Effector CD4-positive, alpha-beta T cell (primary cell): Measurements from ENCODE around the gene ANKFN1.
"Not testable (repeated sequence)": the region's sequence is repeated elsewhere in the genome, so short reads cannot be mapped to it uniquely, and the experiment has no call there.

Source experiments
- DNase-seq: peaks from one replicate; pipeline ENCODE4 v3.0.0-alpha.2; 2020

The ANKFN1 gene

DNA sequence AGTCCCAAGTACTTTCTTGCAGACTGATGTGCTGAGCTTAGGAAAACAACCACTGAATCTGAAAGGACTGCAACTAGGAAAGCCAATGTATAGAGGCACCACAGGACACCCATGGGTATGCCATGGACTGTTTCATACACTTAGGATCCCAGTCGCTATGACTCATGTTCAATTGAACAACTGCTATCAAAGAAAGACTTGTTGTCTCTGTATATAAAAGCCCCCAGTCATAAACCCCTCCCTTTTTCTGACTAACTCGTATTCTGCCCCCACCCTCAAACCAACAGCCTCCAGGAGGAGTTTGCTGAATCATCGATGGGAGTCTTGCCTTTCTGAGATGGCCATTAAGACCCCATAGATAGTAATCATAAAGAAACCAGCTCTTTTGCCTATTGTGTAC is 205.4 kb downstream of the ANKFN1 start:
- no peak for DNase-seq

DNA sequence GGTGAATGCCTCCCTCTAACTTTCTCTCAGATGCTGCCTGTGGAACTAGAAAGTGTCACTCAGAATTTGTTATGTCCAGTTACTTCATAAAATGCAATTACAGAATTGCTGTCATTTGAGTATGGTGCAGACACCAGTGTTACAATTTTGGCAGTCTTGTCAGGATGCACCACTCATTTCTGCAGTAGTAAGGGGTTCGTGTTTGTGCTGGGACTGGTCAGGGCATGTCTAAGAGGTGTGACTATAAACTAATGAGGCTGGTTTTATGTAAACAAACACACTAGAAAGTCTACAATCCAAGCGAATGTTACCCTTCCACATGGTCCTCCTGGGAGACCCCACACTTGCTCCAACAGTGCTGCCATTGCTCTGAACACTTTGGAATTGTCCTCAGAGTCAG is 206.2 kb downstream of the ANKFN1 start:
- no peak for DNase-seq

DNA sequence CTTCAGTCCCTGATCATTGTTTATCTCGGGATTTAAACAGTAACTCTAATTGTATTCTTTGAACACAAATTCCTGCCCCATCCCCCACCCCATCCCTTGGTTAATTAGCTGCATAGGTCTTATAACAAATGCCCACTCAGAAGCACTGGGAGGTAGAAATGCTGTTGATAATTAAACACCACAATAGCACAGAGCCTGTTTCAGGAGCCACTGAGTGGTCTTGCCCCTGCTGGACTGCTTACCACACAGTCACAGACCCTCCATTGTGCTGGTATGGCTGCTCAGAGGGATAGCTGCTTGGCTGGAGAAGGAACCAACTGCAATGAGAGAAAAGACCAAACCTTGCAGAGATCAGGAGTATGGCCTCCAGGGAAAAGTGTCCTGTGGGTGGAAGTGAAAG is 214.1 kb downstream of the ANKFN1 start:
- no peak for DNase-seq

DNA sequence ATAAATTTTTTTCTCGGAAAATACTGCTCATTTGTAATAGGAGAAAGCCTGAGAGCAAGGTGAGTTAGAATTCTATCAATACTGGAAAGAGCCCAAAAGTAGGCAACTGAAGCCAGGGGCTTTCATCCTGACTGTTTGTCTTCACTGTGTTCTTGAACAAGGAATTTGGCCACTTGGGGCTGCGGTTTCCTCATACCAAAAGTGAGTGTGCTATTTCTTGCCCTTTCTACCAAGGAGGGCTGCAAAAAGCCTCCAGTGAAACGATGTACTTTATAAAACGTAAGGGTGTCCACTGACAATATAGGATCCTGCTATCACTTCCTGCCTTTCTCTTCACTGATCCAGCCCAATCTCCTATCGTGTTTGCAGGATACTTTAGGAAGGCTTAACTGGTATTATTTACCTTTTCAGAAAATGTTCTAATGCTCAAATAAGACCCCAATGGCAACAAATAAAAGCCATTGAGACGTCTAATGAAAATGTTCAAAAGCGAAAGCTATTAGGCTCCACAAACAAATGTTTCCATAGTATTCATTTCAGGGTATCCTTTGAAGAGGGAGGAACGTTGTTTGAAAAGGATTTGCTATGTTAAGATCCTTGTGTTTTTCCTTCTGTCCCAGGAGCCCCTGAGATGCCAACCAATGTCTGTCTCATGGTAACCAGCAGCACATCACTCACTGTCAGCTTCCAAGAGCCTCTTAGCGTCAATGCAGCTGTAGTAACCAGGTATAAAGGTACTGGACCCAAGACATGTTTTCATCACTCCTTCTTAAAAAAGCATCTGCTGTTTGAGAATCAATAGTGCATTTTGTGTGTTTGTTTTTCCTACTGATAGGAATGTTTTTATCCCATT is 220.9 kb downstream of the ANKFN1 start:
- DNase-seq = no peak

DNA sequence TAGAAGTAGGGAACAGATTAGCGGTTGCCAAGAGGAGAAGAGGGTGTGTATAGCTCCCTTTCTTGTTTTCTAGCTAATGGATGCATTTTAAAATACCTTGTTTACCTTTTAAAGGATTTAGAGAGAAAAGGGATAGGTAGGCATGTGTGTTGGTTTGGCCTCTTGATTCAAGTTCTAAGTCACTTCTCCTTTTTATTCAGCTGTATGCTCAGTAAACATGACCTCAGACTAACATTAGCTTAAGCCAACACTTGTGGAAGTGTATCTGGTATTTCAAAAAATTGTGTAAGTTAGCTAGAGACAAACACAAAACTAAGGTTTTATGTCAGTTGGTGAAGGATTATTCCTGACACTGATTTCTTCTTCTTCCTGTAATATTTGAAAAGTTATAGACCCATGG is 236.1 kb downstream of the ANKFN1 start:
- DNase-seq = no peak

DNA sequence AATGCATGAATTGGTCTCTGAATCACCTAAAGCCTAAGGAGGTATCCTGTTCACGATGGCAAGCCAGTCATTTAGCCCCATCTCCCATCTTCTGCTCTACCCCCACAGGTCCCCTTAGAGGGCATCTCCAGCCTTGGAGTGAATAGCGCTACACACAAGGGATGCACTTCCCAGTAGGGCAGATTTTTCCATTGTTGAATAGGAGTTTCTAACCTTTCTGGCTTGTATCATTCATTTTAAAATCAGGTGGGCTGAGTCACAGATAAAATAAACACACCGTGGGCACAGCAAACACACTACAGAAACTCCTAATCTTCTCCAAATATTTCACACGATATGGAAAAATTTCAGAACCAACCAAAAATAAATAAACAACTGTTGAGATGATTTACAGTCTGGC is 239.0 kb downstream of the ANKFN1 start:
- no peak for DNase-seq

DNA sequence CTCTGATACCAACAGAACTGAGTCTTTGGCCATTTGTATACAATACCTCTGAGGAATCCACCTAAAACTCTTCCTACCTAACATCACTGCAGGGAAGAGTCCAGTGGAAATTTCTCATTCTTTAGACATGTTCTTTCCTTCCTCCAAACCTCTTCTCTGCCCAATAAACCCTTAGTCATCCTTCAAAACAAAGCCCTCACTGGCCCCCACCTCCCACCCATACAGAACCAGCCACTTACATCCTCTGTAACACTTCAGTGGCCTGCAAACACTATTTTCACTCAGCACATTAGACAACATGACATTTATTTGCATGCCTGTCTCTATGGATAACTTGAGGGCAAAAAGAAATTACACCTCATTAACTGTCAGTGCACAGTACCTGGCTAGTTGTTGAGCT is 239.9 kb downstream of the ANKFN1 start:
- no peak for DNase-seq

DNA sequence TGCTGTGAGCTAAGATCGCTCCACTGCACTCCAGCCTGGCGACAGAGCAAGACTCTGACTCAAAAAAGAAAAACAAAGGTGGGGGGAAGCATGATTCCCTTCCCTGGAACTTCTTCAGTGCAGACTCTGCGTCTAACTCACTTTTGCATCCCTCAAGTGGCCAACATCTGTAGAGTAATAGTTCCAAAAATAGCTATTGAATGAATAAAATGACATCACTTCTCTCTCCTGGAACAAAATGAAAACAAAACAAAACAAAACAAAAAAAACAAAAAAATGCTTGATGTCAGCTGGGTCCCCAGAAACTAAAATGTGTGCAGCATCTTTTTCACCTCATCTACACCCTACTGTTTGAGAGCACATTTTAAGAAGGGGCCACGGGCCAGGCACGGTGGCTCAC is 242.5 kb downstream of the ANKFN1 start:
- DNase-seq = no peak

DNA sequence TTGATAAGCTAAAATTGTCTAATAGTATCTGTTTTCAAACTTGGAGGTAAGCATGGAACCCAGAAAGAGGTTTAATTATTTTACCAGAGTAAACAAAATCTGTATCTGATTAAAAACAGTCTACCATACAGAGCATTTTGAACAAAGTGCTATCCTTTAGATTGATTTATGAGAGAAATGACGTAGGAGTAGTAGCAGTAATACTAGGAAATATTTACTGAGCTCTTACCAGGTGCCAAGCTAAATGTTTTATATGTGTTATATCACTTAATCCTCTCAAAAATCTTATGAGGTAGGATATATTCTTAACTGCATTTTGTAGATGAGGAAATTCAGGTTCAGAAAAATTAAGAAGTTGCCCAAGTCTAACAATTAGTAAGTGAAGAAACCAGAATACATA is 253.8 kb downstream of the ANKFN1 start:
- DNase-seq = no peak

DNA sequence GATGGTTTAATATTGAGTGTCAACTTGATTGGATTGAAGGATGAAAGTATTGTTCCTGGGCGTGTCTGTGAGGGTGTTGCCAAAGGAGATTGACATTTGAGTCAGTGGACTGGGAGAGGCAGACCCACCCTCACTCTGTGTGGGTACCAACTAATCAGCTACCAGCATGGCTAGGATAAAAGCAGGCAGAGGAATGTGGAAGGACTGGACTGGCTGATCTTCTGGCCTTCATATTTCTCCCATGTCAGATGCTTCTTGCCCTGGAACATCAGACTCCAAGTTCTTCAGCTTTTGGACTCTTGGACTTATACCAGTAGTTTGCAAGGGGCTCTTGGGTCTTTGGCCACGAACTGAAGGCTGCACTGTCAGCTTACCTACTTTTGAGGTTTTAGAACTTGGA is 259.1 kb downstream of the ANKFN1 start:
- DNase-seq = not testable (repeated sequence)

DNA sequence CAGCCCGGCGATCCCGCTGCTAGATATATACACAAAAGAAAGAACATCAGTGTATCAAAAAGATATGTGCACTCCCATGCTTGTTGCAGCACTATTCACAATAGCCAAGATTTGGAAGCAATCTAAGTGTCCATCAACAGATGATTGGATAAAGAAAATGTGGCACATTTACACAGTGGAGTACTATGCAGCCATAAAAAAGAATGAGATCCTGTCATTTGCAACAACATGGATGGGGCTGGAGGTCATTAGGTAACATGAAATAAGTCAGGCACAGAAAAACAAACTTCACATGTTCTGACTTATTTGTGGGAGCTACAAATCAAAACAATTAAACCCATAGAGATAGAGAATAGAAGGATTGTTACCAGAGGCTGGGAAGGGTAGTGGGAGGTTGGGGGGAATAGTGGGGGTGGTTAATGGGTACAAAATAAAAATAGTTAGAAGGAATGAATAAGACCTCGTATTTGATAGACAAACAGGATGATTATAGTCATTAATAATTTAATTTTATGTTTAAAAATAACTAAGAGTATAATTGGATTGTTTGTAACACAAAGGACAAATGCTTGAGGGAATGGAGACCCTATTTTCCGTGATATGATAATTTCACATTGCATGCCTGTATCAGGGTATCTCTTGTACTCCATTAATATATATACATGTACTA is 263.5 kb downstream of the ANKFN1 start:
- no peak for DNase-seq

DNA sequence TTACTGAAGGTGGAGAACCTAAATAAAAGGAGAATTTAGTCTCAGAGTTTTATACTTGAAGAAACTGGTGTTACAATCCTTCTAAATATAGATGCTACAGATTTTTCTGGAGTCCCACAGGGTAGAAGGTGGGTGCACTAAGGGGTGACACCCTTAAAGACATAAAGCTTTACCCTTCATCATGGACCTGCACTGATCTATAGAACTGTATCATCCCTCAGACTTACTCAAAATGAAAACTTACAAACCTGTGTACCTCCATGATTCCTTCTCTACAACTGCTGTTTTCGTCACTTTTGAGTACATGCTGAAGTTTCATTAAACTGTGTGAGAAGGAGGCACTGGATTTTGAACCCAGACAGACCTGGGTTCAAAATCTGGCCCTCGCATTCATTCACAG is 270.7 kb downstream of the ANKFN1 start:
- DNase-seq = no peak

DNA sequence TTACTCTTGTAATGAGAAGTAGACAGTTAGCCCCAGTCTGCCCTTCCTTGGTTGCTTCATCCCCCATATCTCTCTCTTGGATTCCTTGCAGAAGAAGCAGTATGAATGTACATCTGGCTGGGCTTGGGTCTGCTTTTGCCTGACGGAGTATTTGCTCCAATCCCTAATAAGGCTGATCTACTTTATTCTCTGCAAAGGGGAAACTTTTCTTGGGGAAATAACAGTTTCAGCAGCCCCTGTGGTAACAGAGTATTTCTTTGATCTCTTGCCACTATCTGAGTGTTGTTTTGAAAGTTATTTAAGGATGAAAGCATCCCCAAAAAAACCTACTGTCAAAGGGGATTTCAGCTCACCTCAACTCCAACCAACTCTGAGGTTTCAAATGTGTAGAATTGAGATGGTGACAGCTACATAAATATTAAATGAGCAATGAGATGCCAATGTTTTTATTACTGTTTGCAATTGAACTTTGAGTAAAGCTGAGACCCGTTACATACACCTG is 271.3 kb downstream of the ANKFN1 start:
- no peak for DNase-seq

DNA sequence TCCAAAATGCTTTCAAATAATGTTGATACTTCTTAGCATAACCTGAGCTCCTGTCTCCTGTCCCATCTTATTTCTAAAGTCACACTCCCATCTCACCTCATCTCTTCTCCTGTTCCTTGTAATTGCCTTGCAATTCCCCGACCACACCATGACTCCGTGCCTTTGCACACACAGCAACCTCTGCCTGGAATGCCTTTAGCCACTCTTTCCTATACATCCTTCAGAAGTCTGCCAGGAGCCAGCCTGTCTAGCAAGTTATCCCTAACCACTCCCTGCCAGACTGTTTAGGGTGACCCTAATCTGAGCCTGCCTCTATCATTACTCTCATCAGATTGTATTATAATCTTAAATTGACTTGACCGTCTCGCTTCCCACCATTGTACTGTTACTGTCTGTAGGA is 272.2 kb downstream of the ANKFN1 start:
- DNase-seq = no peak

DNA sequence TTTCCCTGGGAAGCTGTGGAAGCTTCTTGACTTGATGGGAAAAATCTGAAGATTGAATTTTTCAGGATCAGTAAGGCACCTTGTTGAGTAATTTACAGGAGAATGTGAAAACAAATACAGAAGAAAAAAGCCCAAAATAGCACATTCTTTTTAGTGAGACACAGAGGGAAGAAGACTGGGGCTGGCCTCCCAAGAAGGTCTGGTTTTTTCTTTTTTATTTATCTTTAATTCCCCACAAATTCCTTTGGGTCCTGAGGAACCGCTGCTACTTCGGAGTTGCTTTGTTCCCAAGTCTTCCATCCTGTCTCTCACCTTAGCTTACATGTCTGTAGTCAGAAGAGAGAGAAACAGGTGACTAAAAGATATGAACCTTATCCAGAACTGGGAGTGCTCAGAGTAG is 273.6 kb downstream of the ANKFN1 start:
- no peak for DNase-seq

DNA sequence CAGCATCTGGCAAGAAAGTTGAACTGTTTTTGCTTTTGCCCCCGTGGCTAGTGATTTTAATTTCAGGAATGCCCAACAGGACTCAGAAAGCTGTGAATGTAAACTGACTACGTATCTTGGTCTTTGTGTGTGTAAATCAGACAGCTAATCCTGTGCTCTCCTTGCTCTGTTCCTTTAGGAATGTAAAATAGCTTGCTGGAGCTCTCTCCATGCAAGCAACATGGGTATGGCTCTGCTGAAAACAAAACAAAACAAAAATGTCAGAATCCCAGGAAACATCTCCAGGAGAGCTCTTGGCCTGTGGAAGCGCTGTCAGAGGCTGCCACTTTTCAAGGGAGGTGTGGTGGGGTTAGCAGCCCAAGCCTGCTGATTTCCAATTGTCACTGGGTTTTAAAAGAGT is 278.5 kb downstream of the ANKFN1 start:
- no peak for DNase-seq

DNA sequence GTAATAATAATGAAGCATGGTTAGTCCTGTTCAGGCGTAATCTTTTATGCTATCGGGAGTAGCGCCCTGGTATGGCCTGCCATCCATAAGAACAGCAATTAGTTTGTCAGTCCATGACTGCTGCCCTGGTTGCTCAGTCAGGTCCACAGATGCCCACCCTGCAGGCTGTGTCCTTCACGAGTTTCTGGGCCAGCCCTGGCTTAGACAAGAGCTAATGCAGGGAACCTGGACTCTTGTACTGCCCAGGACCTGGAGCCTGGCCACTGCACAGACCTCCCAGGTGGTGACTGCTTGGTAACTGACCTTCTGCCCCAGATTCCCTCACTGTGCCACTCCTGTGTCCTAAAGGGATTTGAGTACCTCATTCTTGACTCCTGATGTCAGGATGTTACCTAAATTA is 279.2 kb downstream of the ANKFN1 start:
- DNase-seq = no peak

DNA sequence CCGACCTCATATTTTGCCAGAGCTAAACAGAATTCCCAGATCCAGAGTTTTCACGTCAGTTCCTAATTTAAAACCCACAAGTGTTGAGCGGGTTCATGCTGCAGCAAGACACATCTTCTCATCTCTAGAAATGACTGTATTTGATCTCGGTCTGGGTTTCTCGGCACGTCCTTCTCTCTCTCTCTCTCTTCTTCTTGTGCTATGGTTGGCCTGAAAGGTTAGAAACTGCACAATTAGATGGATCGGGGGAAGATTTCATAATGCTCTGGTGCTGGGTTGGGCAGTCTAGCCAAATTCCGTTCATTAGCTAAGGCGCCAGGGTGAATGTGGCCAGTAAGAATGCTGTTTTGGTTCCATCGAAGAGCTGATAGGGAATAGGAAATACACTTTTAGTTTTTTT is 281.3 kb downstream of the ANKFN1 start:
- DNase-seq = no peak

DNA sequence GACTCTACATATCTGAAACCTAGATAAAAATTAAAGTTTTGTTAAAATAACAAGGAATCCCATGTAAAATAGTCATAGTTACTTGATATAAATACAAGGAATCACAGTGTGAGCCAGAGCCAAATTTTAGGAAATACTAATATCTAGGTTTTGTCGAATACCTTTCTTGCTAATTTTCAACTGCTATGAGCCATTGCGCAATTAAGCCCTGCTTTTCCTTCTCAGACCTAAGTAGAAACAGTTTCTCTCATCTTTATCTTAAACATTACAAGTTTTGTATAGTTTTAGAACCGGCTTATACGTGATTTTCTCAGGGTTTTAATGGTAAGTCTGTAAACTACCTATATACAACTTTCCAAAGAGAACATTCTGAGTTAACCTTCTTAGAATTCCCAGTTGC is 282.9 kb downstream of the ANKFN1 start:
- no peak for DNase-seq

DNA sequence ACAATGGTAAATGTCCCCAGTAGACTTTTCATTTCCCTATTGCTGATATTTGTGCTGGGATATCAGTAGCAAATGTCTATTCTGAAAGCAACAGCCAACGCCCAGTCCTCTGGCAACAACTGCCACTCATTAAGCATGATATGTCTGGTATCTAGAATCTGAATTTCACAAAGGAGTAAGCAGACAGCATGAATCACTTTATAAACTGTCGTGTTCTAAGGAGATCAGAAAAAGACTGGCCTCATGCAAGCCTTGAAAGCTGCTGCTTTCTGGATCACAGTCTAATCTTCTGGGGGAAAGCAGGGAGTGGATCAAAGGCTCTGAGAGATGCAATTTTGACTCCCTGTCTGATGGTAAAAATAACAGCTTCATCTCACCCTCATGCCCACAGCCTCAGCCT is 287.1 kb downstream of the ANKFN1 start:
- no peak for DNase-seq

DNA sequence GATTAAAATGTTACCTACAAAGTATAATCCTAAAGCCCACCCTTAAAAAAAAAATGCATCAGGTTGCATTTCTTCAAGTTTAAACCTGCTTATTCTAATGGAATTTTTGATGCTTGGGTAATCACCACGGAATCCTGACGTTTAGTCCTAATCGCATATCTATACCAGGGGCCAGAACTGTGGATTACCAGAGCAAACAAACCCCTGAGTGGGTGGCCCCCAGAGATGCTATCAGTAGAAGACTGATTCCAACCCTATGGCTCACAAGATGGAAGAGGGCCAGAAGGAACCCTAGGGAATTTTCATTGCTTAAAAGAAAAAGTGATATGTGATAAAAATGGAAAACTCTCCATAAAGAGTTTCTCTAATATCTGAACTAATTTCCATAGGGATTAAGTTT is 288.0 kb downstream of the ANKFN1 start:
- no peak for DNase-seq

DNA sequence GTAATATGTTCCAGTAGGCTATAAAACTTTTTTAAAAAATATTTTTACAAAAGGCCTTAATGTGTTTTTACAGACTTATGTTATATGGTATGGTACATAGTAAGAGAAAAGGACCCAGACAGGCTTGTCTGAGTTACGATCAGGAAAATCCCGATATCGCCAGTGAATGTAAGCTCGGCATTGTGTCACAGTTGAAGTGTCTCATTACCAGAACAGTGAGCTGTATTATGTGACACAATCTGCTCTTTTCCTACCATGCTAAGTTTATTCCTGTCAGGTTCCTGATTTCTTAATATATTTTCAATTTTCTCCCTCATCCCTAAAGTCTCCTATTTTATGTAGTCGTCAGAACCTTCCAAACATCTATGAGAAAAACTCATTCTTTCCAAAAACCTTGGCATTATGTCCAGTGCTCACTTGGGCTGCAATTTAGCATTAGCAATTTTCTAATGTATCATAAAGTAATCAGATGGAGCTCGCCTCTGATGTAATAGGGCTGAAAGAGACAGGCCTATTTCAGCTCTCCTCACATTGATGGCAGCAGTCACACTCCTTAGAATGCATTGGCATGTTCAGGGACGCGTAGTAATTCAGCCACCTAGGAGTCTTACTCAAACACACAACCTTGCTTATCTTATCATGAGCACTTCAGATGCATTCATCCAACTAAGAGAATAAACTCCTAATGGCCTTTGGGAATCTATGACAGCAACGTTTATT is 292.6 kb downstream of the ANKFN1 start:
- DNase-seq = no peak

DNA sequence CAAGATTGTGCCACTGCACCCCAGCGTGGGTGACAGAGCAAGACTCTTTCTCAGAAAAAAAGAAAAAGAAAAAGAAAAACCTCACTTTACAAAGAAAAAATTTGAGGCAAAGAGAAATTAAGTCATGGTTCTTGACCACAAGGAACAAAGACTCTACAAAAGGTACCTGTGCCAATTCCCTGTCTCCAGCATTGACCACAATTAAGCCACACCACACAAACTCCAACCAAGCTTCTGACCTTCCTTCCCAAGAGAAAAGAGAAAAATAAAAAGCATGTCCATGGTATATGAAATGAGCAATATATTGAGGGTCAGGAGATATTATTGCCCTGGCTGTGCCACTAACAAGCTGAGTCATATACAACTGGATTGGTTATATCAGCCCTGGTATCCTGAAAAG is 293.9 kb downstream of the ANKFN1 start:
- DNase-seq = no peak

DNA sequence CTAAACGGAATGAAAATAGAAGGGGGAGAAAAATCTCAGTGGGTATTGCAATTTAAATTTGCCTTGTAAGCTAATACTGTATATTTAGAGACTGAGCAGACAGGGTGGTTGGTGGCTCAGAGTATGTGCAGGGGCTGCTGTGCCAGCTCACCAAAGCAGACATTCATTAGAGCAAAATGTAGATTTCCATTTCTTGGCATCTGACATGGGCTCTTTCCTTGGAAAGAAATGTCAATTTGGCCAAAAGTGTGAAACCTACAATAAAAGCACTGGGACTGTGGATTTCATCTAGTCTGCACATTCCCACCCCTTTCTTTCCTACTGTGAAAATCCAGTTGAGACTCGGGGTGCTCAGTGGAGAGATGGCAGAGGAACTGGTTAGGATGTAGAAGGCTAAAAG is 295.1 kb downstream of the ANKFN1 start:
- DNase-seq = no peak
